ENCODE measurements around the gene UVRAG.

DNA sequence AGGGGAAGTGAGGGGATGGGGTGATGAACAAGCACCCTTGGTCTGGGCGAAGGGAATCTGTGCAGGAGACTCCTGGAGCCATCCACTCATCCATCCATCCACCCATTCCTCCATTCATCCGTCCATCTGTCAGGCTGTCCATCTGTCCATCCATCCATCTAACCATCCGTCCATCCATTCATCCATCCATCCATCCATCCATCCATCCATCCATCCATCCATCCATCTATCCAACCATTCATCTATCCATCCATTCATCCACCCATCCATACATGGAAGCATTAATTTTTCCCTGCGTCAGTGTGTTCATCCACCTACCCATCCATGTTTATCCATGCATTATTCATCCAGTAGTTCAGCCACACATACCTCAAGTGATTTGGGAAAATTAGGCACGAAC is 359.3 kb downstream of the UVRAG start:
- TF ChIP-seq, protein P1, sequence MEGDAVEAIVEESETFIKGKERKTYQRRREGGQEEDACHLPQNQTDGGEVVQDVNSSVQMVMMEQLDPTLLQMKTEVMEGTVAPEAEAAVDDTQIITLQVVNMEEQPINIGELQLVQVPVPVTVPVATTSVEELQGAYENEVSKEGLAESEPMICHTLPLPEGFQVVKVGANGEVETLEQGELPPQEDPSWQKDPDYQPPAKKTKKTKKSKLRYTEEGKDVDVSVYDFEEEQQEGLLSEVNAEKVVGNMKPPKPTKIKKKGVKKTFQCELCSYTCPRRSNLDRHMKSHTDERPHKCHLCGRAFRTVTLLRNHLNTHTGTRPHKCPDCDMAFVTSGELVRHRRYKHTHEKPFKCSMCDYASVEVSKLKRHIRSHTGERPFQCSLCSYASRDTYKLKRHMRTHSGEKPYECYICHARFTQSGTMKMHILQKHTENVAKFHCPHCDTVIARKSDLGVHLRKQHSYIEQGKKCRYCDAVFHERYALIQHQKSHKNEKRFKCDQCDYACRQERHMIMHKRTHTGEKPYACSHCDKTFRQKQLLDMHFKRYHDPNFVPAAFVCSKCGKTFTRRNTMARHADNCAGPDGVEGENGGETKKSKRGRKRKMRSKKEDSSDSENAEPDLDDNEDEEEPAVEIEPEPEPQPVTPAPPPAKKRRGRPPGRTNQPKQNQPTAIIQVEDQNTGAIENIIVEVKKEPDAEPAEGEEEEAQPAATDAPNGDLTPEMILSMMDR (IDR thresholded peaks at IDR 0.05; ENCODE audit: insufficient read depth, low read length, poor library complexity, severe bottlenecking) = no peak
- no peak for TF ChIP-seq EZH2phosphoT487 (conservative IDR thresholded peaks at IDR 0.05; ENCODE audit: low read length)
